IMR-90 (cell line): ENCODE data around the gene HTRA2. TPM values are rescaled to one million over a fixed set of nuclear protein-coding genes. Genes with fewer than 3 reads are reported as not detected.
A peak's percentile ranks its signal among the peaks of the same experiment; 100 is the strongest.

Experiments
- ATAC-seq: fragments of 200-7000 bp; cut with Tn5 transposase; 2 replicates; pipeline ENCODE4 v1.9.1; 2020; ENCODE audit warnings: low read depth, mild to moderate bottlenecking, moderate library complexity
- BruUV-seq: library from RNA; stranded (reverse); fragments of 400-500 nt; replicated peaks from 2 replicates; lab custom pipeline; 2021; lab: Mats Ljungman, UMichigan
- CTCF ChIA-PET: fragments of 300-600 bp; formaldehyde crosslinking; extraction: SDS; loops from one replicate; lab custom pipeline; 2021; ENCODE audit warnings: antibody characterized with exemption; lab: Yijun Ruan, JAX
- POLR2A ChIA-PET: fragments of 300-600 bp; sonication (Branson Sonifier 250); formaldehyde crosslinking; loops from one replicate; lab custom pipeline; 2022; ENCODE audit warnings: antibody characterized with exemption; ENCODE audit not compliant: unreplicated experiment; lab: Charles Lee
- DNase-seq: peaks from one replicate; pipeline ENCODE4 v3.0.0; 2013
- H2AFZ ChIP-seq: replicated peaks from 2 replicates; pipeline ENCODE3; 2013; ENCODE audit warnings: low read length, mild to moderate bottlenecking; ENCODE audit not compliant: poor library complexity
- H2AK5ac ChIP-seq: 2 replicates; pipeline ENCODE4 v1.6.1; 2013; ENCODE audit warnings: low read depth, low read length, inconsistent platforms
- H2AK9ac ChIP-seq: replicated peaks from 2 replicates; pipeline ENCODE3; 2013; ENCODE audit warnings: mild to moderate bottlenecking, low read depth, low read length, moderate library complexity; ENCODE audit not compliant: poor library complexity
- H2BK120ac ChIP-seq: 2 replicates; pipeline ENCODE4 v1.6.1; 2013; ENCODE audit warnings: low read depth, low read length, inconsistent platforms
- H2BK15ac ChIP-seq: 3 replicates; pipeline ENCODE4 v1.6.1; 2013; ENCODE audit warnings: low read depth, low read length, inconsistent platforms
- H2BK20ac ChIP-seq: 2 replicates; pipeline ENCODE4 v1.6.1; 2013; ENCODE audit warnings: low read depth, mild to moderate bottlenecking, inconsistent platforms, low read length, moderate library complexity
- H2BK5ac ChIP-seq: 2 replicates; pipeline ENCODE4 v1.6.1; 2013; ENCODE audit warnings: mild to moderate bottlenecking, low read depth, low read length, inconsistent platforms; ENCODE audit not compliant: poor library complexity, severe bottlenecking
- H3K14ac ChIP-seq: replicated peaks from 2 replicates; pipeline ENCODE4 v1.6.1; 2013; ENCODE audit warnings: low read depth, low read length, inconsistent platforms
- H3K18ac ChIP-seq: 2 replicates; pipeline ENCODE4 v1.6.1; 2013; ENCODE audit warnings: low read depth, low read length, control low read depth
- H3K23ac ChIP-seq: 2 replicates; pipeline ENCODE4 v1.6.1; 2013; ENCODE audit warnings: low read depth, low read length, inconsistent platforms
- H3K27ac ChIP-seq: 2 replicates; pipeline ENCODE4 v1.5.1; 2013; ENCODE audit warnings: mild to moderate bottlenecking, control low read depth, low read length; ENCODE audit not compliant: insufficient read depth
- H3K27me3 ChIP-seq: 2 replicates; pipeline ENCODE4 v1.6.1; 2013; ENCODE audit warnings: low read length; ENCODE audit not compliant: control insufficient read depth, insufficient read depth
- H3K36me3 ChIP-seq: 2 replicates; pipeline ENCODE4 v1.6.1; 2013; ENCODE audit warnings: low read length, mixed read lengths; ENCODE audit not compliant: control insufficient read depth, insufficient read depth
- H3K4ac ChIP-seq: 2 replicates; pipeline ENCODE4 v1.6.1; 2013; ENCODE audit warnings: low read depth, low read length, inconsistent platforms
- H3K4me1 ChIP-seq: 2 replicates; pipeline ENCODE4 v1.6.1; 2013; ENCODE audit warnings: low read length, mixed read lengths; ENCODE audit not compliant: control insufficient read depth, insufficient read depth
- H3K4me2 ChIP-seq: 2 replicates; pipeline ENCODE4 v1.6.1; 2013; ENCODE audit warnings: low read depth, mild to moderate bottlenecking, control low read depth, low read length, moderate library complexity
- H3K4me3 ChIP-seq: 2 replicates; pipeline ENCODE4 v1.5.1; 2013; ENCODE audit warnings: low read depth, mild to moderate bottlenecking, control low read depth, low read length, moderate library complexity; ENCODE audit not compliant: insufficient read depth
- H3K56ac ChIP-seq: 2 replicates; pipeline ENCODE4 v1.6.1; 2013; ENCODE audit warnings: low read length, inconsistent platforms; ENCODE audit not compliant: insufficient read depth; ENCODE audit errors: extremely low read depth
- H3K79me1 ChIP-seq, 2 experiments: 2 replicates each; pipeline ENCODE4 v1.6.1; 2013; ENCODE audit warnings: low read length in 2 of 2, inconsistent platforms in 1 of 2, low read depth in 1 of 2
- H3K9ac ChIP-seq: 2 replicates; pipeline ENCODE4 v1.6.1; 2013; ENCODE audit warnings: low read depth, low read length, control low read depth
- H3K9me1 ChIP-seq: 2 replicates; pipeline ENCODE4 v1.6.1; 2013; ENCODE audit warnings: low read length, inconsistent platforms; ENCODE audit not compliant: insufficient read depth
- H3K9me3 ChIP-seq: 2 replicates; pipeline ENCODE4 v1.6.1; 2013; ENCODE audit warnings: low read length; ENCODE audit not compliant: control insufficient read depth, insufficient read depth
- H4K20me1 ChIP-seq: 2 replicates; pipeline ENCODE4 v1.6.1; 2013; ENCODE audit warnings: low read length, inconsistent platforms; ENCODE audit not compliant: insufficient read depth
- H4K5ac ChIP-seq: 2 replicates; pipeline ENCODE4 v1.6.1; 2013; ENCODE audit warnings: mild to moderate bottlenecking, low read depth, low read length, control low read depth
- H4K8ac ChIP-seq, 2 experiments: 2 replicates each; pipeline ENCODE4 v1.6.1; 2013; ENCODE audit warnings: low read depth in 2 of 2, low read length in 2 of 2, control low read depth in 1 of 2, inconsistent platforms in 1 of 2
- H4K91ac ChIP-seq: 2 replicates; pipeline ENCODE4 v1.6.1; 2013; ENCODE audit warnings: low read depth, low read length, inconsistent platforms; ENCODE audit not compliant: insufficient read depth
- CEBPB ChIP-seq: IDR thresholded peaks from 2 replicates; pipeline ENCODE4 v1.6.1; 2012; ENCODE audit warnings: low read depth, low read length, improper control_type of control experiment
- MAFK ChIP-seq: IDR thresholded peaks from 2 replicates; pipeline ENCODE4 v1.6.1; 2012; ENCODE audit warnings: low read depth, low read length, improper control_type of control experiment
- RAD21 ChIP-seq: IDR thresholded peaks from 2 replicates; pipeline ENCODE4 v1.6.1; 2012; ENCODE audit warnings: low read length, improper control_type of control experiment
- RFX5 ChIP-seq: IDR thresholded peaks from 2 replicates; pipeline ENCODE4 v1.8.0; 2012; ENCODE audit warnings: low read depth, mild to moderate bottlenecking, low read length, moderate library complexity
- WGBS, 2 experiments: methylation state at CpG; one replicate each; pipeline versions ENCODE4 v1.1.5 to v1.1.7; 2013; ENCODE audit warnings: missing lambda C conversion rate in 2 of 2; ENCODE audit not compliant: insufficient read length in 1 of 2; ENCODE audit errors: extremely low coverage in 2 of 2; 5-methylcytosine and 5-hydroxymethylcytosine counted together
- dilution Hi-C: fragments of 300-500 bp; cut with HindIII; formaldehyde crosslinking; loops from one replicate; pipeline ENCODE4 v1.14.3; 2018; ENCODE audit warnings: low sequenced_read_pairs; ENCODE audit not compliant: unreplicated experiment
- in situ Hi-C: fragments of 300-500 bp; cut with MboI; formaldehyde crosslinking; loops from 3 replicates; pipeline ENCODE4 v1.14.3; 2019; ENCODE audit warnings: low sequenced_read_pairs, inconsistent platforms, mixed read lengths
- intact Hi-C: fragments of 100-400 bp; cut with micrococcal nuclease; formaldehyde crosslinking; loops from 2 replicates; pipeline ENCODE4 v1.10.0; 2022
- polyA plus RNA-seq, 3 experiments: library from polyadenylated mRNA; depleted of rRNA; stranded (reverse); fragments of >200 nt; gene quantifications; 2 replicates each; pipeline ENCODE4 v1.2.3, GENCODE V29; 2012; ENCODE audit warnings: low replicate concordance in 1 of 3
- total RNA-seq: library from RNA; depleted of rRNA; stranded (reverse); fragments of >200 nt; gene quantifications from 2 replicates; pipeline ENCODE4 v1.2.3, GENCODE V29; 2012
- TF ChIP-seq, protein P1 (sequence below): fragments of 150-350 bp; IDR thresholded peaks from 2 replicates; pipeline ENCODE4 v1.6.1; 2016; ENCODE audit warnings: low read depth, mild to moderate bottlenecking, low read length, moderate library complexity, borderline replicate concordance
- TF ChIP-seq, protein P2 (sequence below): fragments of 150-350 bp; IDR thresholded peaks from 2 replicates; pipeline ENCODE4 v1.6.1; 2017; ENCODE audit warnings: mild to moderate bottlenecking, antibody characterized with exemption, low read length, low read depth
- TF ChIP-seq, protein P3 (sequence below): conservative IDR thresholded peaks from 2 replicates; pipeline ENCODE4 v1.5.1; 2012; ENCODE audit warnings: mild to moderate bottlenecking, low read depth, low read length, improper control_type of control experiment

The HTRA2 gene
- total and polyA plus RNA-seq, 2 of the 4 experiments (the other 2 are of a cell fraction) = 23.6 to 28.1 TPM

DNA sequence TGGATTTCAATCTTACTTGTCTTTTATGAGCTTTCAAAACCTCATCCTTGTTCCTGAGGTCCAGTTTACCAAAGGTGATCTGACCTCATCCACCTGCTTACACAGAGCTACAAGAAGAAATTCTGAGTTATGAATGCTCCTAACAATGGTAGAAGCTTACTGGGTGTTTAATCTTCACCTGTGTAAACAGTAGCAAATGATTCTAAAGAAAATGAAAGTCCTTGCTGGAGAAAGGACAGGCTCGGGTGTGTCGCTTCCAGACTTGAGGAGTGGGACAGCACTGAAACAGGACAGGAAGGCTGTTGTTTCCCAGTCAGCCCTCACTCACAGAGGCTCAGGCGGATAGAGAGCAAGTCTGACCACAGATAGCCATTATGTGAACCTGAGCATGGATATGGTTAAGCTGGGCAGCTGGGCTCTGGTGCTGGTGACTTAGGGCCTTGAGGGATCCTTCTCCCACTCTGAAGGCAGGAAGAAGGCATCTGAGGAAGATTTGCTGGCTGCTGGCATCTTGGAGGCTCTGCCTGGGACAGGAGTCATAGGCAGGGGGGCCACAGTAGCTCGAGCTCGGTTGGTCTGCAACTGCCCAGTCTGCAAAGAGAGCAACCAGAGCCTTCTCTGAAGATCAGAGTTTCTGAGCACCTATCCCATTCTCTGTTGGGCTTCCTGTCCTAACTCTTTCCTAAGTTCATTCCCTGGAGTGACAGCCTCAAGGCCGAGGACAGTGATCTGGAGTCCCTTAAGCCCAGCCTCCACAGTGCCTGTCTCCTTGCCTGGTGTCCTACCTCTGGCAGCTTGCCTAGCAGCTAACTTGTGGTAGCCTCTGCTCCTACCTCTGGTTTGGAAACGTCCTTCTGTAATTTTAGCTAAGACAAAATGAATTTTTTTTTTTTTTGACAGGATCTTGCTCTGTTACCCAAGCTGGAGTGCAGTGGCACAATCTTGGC, 28.8 kb downstream of the HTRA2 start (continued):
- no peak for TF ChIP-seq RFX5
- no peak for TF ChIP-seq CEBPB

DNA sequence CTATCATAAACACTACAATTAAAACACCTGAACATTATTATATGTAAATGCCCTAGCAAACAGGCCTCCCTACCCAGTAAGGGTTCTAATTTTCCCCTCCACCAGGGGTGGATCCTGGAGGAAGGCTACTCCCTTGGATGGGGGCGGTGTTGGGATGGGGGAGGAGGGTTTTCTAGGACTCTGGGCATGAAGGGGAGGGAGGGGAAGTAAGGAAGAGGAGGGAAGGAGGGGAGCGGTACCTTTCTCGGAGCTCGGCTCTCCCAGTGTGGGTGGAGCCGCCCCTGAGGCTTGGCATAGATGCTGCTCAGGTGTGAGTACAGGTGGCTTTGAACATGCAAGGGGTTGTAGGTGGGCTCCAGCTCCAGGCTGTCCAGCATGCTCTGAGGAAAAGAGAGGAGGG, 30.2 kb downstream of the HTRA2 start:
- H3K4me1 ChIP-seq = peaks cover 10% of the 10 kb centered on the region
- no TSS peak for BruUV-seq
- no peak overlapping the region for H2BK15ac ChIP-seq
- TF ChIP-seq, protein P1, sequence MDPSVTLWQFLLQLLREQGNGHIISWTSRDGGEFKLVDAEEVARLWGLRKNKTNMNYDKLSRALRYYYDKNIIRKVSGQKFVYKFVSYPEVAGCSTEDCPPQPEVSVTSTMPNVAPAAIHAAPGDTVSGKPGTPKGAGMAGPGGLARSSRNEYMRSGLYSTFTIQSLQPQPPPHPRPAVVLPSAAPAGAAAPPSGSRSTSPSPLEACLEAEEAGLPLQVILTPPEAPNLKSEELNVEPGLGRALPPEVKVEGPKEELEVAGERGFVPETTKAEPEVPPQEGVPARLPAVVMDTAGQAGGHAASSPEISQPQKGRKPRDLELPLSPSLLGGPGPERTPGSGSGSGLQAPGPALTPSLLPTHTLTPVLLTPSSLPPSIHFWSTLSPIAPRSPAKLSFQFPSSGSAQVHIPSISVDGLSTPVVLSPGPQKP = no peak
- TF ChIP-seq RAD21 (no peak), CEBPB (no peak), MAFK (no peak)
- TF ChIP-seq, protein P2, sequence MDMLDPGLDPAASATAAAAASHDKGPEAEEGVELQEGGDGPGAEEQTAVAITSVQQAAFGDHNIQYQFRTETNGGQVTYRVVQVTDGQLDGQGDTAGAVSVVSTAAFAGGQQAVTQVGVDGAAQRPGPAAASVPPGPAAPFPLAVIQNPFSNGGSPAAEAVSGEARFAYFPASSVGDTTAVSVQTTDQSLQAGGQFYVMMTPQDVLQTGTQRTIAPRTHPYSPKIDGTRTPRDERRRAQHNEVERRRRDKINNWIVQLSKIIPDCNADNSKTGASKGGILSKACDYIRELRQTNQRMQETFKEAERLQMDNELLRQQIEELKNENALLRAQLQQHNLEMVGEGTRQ = no peak
- TF ChIP-seq, protein P3, sequence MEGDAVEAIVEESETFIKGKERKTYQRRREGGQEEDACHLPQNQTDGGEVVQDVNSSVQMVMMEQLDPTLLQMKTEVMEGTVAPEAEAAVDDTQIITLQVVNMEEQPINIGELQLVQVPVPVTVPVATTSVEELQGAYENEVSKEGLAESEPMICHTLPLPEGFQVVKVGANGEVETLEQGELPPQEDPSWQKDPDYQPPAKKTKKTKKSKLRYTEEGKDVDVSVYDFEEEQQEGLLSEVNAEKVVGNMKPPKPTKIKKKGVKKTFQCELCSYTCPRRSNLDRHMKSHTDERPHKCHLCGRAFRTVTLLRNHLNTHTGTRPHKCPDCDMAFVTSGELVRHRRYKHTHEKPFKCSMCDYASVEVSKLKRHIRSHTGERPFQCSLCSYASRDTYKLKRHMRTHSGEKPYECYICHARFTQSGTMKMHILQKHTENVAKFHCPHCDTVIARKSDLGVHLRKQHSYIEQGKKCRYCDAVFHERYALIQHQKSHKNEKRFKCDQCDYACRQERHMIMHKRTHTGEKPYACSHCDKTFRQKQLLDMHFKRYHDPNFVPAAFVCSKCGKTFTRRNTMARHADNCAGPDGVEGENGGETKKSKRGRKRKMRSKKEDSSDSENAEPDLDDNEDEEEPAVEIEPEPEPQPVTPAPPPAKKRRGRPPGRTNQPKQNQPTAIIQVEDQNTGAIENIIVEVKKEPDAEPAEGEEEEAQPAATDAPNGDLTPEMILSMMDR = no peak
- H2BK5ac ChIP-seq = no peak overlapping the region
- H3K27ac ChIP-seq = no peak overlapping the region
- H3K9me1 ChIP-seq = peaks cover 20% of the 10 kb centered on the region
- no peak overlapping the region for H4K91ac ChIP-seq
- no peaks in the 10 kb centered on the region for H3K27me3 ChIP-seq
- H3K18ac ChIP-seq = no peak overlapping the region
- WGBS, 2 experiments = no CpG with 5 or more reads among the region's 5 CpGs
- DNase-seq (no peak), ATAC-seq (no peak)
- no peak overlapping the region for H3K23ac ChIP-seq
- no peak overlapping the region for H3K14ac ChIP-seq
- POLR2A ChIA-PET = no interaction called here
- intact Hi-C loops (no loop called here), dilution Hi-C loops (no loop called here), in situ Hi-C loops (no loop called here)
- no peak overlapping the region for H3K4ac ChIP-seq
- H4K8ac ChIP-seq = no peak overlapping the region
- H4K20me1 ChIP-seq = no peaks in the 10 kb centered on the region
- H3K9me3 ChIP-seq = no peaks in the 10 kb centered on the region
- H2AK9ac ChIP-seq = no peak overlapping the region
- no peak overlapping the region for H3K4me2 ChIP-seq
- H2AK5ac ChIP-seq = peak overlapping the region; percentile 62; the same call in 1 of the 2 replicates
- CTCF ChIA-PET = interaction anchor here (1.5 kb wide), 1 partner anchor 29 kb away, joined by 3 read pairs; no protein-coding TSS in a partner anchor
- peaks cover 14% of the 10 kb centered on the region for H3K36me3 ChIP-seq
- H3K79me1 ChIP-seq = peaks cover 6 to 23% of the 10 kb centered on the region in 2 experiments; a peak in 3 of 4 replicates
- no peak overlapping the region for H2AFZ ChIP-seq
- H2BK120ac ChIP-seq = no peak overlapping the region
- H3K9ac ChIP-seq = no peak overlapping the region
- H3K4me3 ChIP-seq = no peak overlapping the region
- H4K5ac ChIP-seq = no peak overlapping the region
- H3K56ac ChIP-seq = no peak overlapping the region
- no peak overlapping the region for H2BK20ac ChIP-seq
